Fibroblast of gingiva (primary cell): ENCODE measurements around the gene ARHGAP22.

Source experiments
- DNase-seq: peaks from one replicate; pipeline ENCODE4 v3.0.0-alpha.2; 2011; ENCODE audit warnings: low read depth

Gene ARHGAP22

DNA sequence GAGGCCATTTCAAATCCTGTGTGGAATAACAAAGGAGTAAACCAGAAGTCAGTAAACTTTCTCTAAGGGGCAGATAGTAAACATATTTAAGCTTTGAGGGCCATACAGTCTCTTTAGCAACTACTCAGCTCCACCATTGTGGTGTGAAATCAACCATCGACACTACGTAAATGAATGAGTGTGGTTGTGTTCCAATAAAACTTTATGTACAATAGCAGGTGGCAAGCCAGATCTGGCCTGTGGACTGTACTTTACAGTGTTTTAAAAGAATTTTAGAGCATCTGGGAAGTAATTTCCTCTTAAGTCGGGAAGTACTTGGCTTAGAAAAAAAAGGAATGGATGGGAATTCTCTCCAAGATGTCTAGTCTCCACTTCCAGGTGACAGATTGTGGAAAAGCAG is 71.3 kb downstream of the ARHGAP22 start:
- no peak for DNase-seq

DNA sequence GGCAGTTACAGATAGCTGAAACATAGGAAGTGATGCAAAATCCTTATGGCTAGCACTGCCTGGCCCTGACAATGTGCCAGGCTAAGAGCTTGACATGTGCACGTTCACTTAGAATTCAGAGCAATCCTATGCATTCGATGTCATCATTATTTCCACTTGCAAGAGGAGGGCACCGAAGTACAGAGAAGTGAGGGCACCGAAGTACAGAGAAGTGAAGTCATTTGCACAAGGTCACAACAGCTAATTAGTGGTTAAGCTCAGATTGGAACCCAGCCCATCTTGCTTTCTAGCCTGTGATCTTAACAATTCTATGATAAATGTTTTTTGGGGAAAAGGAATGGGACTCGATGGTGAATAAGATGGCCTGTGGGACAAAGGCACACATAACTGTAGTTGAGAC is 73.4 kb downstream of the ARHGAP22 start:
- peak; percentile 41 for DNase-seq

DNA sequence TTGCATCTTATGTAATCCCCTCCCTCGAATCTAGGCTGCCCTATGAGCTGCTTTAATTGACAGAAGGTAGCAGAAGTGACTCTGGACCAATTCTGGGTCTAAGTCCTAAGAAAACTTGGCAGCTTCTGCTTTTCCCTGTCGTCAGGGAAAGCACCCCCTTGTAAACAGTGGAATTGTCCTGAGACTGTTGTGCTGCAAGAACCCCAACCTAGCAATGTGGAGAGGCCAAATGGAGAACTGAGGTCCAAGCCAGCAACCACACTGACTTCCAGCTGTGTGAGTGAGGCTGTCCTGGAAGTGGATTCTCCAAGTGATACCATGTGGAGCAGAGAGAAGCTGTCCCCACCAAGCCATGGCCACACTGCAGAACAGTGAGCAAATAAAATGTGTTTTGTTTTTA is 75.5 kb downstream of the ARHGAP22 start:
- no peak for DNase-seq

DNA sequence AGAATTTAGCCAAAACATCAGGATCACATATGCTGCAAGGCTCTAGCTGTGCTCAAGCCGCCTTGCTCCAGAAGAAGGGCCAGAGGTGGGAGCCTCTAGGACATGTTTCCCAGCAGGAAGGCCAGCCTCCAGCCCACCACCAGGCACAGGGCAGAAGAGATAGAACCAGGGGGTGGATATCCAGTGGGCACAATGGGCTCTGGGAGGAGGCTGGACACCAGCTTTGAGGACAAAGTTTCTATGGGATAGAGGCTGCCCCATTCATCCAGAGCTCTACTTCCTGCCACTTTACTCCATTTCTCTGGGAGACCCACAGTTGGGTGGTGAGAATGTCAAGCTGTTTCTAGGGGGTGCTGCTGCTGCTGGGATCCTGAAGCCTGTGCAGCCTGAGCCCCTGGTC is 77.1 kb downstream of the ARHGAP22 start:
- no peak for DNase-seq

DNA sequence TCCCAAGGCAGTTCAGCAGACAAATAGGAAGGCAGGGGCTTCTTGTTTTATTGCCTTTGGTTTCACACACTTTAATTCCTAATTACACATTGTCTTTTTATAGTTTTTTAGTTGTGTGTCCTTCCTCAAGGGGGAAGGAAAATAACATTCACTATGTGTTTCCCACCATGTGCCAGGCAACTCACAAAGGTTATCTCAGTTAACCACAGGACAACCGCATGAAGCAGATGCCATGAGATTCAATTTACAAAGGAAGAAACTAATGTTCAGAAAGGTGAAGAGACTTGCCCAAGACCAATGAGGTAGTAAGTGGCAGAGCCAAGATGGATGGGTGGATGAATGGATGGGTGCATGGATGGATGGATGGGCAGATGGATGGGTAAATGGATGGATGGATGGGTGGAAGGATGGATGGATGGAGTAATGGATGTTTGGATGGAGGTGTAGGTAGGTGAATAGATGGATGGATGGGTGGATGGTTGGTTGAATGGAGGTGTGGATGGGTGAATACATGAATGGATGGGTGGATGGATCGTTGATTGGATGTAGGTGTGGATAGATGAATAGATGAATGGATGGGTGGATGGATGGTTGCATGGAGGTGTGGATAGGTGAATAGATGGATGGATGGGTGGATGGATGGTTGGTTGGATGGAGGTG is 77.9 kb downstream of the ARHGAP22 start:
- no peak for DNase-seq

DNA sequence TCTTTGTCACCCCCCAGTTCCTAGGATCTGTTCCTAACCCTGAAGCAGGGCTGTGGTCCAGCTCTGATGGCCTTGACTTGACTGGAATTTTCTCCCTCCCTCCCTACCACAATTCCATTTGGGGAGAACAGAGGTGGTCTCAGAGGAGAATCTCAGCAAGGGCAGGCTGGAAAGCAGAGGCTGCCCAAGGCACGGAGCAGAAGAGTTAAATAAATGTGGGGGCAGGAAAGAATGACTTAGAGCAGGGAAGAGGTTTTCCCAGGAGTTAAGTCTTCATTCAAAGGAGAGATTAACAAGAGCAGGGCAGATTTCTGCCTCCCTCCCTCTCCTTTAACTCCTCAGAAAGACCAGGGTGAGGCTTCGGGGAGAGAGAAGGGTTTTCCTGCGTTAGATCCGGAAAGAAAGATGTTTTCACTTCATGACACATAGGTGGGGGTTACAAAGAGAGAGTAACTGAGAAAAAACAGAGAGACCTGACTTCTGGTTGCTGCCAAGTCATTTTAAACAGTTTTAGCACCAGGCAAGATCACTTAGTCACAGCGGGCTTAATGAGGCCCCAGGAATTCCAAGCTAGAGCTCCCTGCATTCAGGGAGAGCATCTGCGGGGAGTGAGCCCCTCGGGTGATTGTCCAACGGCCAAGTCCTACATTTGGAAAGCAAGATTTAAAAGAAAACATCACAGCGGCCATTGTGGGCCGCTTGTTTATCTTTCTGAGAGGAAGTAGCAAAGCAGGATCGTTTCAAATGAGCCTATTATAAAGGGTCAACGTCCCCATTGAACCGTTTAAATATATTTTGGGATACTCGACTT is 78.7 kb downstream of the ARHGAP22 start:
- peak; percentile 46 for DNase-seq

DNA sequence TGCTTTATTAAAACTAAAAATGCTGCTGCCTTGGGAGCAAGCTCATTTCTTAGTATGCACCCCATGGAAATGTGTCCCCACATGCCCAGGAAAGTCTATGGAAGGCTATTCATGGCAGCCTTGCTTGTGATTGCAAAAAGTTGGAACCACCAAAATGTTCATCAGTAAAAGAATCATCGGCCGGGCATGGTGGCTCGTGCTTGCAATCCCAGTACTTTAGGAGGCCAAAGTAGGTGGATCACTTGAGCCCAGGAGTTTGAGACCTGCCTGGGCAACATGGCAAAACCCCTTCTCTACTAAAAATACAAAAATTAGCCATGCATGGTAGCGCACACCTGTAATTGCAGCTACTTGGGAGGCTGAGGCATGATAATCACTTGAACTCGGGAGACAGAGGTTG is 79.8 kb downstream of the ARHGAP22 start:
- no peak for DNase-seq

DNA sequence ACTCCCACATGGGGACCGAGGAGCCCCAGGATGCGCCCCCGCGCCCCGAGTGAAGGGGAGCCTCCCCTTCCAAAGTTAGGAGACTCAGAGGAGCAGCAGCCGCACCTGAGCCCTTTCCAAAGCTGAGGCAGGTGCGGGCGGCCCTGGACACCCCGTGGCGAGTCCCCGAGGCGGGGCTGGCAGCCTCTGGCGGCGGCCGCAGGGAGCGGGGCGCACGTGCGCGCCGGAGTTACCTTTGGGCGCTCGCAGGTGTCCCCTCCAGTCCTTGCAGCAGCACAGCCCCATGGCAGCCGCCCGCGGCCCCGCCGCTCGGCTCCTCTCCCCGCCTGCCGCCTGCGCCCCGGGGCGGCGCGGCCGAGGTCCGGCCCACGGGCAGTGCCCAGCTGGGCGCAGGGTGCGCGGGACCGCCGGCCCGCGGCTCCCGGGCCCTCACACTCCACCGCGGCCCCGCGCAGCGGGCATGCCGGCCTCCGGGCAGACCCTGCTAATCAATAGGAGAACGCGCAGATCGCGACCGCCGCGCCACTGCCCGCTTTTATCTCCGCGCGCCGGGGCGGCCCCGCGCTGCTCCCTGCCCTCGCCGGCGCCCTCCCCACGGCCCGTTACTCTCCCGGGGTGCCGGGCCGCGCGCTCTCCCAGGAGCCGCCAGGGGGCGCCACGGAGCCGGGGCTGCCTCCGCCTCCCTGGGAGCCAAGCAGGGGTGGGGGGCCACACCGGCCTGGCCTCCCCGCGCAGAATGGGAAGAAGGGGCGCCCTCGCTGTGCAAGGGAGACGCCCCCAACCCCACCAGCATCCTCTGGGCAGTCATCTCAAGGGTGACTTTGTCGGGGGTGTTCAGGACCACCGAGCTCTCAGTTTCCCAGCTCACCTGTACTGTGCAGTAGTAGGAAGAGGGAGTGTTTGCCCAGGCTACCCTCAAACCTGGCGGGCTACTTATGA is 80.8 kb downstream of the ARHGAP22 start:
- DNase-seq: no peak

DNA sequence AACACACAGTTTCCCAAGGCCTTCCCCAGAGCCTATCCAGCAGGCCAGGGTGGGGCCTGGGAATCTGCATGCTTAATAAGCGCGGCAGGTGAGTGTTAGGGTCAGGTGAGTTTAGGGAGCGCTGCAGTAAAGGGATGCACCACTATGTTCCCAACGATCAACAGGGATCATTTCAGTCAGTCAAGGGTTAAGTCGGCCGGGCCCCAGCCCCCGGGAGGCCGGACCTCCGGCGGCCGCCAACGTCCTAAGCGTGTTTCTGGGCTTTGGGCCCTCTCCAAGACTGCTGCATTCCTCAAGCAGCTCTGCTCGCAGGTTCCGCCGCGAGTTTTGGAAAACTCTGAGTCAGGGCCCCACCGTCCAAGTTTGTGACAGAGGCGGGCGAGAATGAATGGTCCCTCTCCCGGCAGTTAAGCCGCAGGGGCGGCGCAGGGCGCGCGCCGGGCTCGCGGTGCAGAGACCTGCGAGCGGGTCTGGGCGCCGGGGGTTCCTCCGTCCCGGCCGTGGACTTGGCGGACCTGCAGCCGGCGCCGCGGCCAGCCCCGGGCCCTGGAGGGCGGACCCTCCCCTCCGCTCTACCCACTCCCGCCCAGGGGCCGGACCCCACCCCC is 81.6 kb downstream of the ARHGAP22 start:
- DNase-seq: peak; percentile 89

DNA sequence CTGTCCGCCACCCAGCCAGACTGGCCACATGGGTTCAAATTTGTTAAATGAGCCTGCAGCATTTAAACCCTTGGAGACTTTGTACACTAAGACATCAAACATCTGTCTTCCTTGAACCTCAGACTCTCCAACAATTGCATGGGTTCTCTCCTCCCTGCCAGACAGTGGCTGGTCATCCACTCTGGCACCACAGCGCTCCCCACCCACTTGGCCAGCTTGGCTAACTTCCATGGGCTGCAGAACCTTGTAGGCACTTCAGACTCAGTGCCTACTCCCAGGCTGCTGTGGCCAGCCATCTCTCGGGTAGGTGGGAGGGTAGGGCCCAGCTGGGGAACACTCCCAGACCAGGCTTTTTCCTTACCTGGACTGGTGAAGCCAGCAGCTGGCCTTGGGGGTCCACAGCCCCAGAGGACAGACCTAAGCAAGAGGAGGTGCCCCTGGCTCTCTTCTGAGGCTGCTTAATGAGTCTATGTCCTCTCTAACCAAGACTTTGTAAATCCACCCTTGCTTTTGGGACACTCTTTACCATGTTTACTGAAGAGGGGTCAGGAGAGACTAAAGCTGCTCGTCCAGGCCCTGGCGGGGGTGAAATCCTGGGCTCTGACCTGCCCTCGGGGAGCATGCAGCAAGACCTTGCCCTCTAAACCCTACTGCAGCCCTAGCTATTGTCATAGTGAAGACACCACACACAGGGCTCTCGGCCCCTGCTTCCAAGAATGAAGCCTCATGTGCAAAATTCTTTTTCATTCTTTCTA is 82.7 kb downstream of the ARHGAP22 start:
- no peak for DNase-seq

DNA sequence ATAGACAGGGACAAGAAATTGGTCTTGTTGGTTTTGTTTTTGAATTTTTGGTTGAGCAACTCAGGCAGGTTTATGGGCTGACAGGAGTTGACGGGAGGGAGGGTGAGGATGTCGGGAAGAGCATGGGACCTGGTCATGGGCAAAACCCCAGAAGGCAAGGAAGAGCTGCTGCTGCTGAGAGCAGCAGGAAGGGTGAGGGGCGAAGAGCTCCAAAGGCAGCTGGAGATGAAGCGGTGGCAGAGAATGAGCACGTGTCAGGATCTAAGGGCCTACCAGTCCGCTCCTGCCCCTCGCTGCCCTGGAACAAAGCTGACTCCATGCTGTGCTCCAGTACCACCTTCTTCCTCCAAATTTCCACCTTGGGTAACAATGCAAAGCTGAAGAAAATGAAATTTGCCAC is 84.3 kb downstream of the ARHGAP22 start:
- no peak for DNase-seq

DNA sequence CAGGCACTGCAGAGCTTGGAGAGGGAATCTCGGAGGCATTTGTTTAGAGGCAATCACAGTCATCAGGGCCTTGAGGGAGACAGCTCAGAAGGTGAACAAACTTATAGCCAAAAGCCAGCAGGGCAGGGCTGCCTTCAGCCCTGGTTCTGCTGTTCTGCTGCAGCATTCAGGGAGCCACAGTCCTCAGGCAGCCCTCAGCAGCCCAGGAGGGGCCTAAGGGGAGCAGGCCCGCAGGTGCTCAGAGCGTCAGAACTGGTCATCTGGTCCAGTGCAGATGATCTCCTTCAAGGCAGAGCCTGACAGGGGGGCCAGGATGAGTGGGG is 84.7 kb downstream of the ARHGAP22 start:
- DNase-seq: no peak

DNA sequence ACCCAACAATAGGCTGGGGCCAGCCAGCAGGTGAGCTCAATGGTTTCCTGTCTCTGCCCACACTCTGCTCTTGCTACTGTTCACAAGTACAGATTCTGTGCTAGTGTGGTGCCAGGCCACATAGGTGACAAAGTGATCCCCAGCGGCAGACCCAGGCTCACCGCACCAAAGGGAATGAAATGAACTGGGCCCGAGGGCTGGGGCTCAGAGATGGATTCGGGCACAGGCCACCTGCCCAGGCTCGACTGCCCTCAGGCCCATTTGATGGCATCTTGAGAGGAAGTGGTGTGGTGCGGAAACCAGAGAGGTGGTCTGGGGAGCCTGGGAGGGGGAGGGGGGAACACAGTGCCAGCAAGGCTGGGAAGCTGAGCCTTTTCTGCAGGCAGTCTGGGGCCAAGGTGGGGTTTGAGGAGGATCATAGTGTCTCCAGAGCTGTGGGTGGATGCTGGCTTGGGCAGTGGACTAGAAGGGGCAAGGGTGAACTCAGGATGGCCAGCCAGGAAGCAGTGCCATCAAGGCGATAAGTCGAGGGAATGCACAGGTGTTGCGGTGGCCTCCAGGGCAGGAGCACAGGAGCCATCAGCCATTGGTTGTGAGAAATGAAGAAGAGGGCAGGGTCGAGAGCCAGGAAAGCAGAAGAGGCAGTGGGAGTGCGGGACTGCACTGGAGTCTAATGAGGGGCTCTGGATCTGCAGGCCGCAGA is 85.2 kb downstream of the ARHGAP22 start:
- no peak for DNase-seq

DNA sequence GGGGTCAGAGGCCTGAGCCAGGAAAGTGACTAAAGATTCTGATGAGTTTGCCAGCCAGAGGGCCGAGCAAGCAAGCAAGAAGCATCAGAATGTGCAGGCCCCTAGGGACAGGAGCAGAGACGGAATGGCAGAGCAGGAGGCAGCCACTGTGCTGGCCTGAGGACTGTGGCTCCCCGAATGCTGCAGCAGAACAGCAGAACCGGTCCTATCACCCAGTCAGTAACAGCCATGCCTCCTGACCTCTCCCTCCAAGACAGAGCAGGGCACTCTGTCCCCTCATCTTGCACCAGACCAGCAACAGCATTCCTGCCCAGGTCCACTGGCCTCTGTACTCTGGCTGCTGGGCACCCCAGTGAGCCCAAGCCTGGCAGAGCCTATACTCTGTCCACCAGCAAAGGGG is 85.9 kb downstream of the ARHGAP22 start:
- DNase-seq: no peak

DNA sequence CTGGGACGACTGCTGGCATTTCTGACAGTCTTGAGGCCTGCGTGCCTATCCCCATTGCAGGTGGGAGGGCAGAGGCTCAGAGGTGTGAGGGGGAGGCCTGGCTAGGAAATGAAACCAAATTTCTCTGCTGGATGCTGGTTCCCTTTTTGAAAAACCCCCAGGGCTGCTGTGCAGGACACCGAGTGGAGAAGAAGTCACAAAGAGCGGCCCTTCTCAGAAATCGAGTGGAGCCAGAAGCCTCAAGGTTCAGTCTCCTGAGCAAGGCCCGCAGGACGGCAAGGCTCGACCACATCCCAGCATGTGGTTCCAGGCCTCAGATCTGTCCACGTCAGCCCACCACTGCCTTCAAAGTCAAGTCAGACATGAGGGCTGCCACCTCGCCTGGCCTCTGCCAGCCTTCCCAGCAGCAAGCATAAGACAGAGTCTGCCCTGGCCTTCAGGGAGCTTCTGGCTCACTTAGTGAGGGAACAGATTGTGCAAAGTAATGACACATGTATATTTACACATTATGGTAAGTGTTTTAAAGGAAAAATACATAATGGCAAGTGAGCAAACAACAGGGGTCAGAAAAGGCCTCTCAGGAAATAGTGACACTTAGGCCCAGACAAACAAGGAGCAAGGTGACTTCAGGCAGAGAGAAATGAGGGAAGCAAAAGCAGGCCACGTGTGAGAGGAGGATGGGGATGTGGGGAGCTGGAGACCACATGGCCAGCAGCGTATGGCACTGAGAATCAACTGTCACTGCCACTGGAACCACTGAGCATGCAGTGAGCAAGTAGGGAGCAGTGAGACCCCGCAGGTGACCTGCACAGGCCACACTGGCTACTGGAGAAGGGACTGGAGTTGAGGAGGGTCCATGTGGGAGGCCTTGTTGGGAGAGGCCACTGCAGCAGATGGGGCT is 86.7 kb downstream of the ARHGAP22 start:
- DNase-seq: no peak

DNA sequence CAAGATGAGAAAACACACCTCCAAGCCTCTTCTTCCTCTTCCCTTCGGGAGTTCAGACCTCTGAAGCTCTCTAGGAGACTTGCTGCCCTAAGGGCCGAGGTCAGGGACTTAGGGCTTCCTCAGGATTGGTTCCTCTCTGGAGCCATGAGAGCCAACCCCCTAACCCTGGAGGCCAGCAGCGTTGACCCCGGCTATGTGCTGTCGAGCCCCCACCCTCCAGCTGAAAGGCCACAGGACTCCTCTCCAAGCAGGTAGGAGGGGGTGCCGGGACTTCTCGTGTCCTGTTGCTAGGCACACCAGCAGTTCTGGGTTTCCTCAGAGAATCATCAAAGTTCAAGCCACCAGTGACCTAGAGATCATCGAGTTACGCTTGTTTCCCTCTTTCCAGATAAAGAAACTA is 87.4 kb downstream of the ARHGAP22 start:
- DNase-seq: no peak

DNA sequence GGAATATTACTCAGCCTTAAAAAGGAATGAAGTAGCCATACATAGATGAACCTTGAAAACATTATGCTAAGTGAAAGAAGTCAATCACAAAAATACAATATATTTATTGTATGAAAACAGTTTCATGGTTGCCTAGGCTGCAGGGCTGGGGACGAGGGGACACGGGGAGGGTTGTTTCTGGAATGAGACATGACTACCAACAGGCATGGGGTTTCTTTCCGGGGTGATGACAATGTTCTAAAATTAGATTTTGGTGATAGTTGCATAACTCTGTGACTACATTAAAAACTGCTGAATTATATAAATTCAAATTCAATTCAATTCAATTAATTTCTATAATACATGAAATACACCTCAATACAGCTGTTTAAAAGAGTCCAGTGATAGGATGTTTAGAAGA is 88.0 kb downstream of the ARHGAP22 start:
- no peak for DNase-seq

DNA sequence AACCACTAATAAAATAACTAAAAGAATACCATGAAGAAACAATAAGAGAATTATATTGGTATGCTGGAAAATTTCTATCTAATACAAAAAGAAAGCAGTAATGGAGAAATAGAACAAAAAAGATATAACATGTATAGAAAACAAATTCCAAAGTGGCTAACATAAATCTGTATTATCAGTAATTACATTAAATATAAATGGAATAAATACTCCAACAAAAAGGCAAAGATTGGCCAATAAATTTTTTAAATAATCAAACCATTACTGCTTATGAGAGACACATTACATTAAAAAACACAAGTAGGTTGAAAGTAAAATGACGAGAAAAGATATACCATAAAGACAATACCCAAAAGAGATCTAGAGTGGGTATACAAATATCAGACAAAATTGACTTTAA is 90.0 kb downstream of the ARHGAP22 start:
- no peak for DNase-seq

DNA sequence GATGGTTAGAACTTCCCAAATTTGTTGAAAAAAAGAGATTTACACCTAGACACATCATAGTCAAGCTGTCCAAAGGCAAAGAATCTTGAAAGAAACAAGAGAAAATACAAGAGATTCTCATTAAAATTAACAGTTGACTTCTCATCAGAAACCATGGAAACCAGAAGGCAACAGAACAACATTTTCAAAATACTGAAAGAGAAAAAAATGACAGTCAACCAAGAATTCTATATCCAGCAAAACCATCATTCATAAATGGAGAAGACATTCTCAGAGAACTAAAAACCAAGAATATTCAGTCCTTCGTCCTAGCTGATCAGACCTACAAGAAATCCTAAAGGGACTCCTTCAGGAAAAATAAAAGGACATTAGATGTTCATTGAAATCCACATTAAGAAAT is 90.6 kb downstream of the ARHGAP22 start:
- no peak for DNase-seq

DNA sequence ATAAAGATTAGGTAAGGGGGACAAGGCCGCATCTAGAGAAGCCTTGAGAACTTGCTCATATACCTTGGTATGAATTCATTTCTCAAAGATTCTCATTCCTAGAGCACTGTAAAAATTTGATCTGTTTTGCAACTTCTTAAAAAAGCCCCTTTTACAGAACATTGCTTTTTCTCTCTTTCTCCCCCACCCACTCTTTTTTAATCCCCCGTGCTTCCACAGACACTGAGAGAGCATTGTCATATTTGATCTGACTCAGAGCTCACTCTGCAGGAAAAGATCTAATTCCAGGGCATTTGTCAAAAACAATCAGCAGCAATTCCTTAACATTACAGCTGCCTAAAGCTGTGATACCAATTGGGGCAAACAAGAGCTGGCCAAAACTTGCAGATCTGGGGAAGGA is 92.0 kb downstream of the ARHGAP22 start:
- no peak for DNase-seq
